Panc1 (cell line): ENCODE data around the gene TMPRSS6.

Experiments used
- POLR2AphosphoS5 ChIP-seq: IDR thresholded peaks from 2 replicates; pipeline ENCODE4 v1.6.1; 2012; ENCODE audit warnings: mild to moderate bottlenecking, low read depth, low read length, moderate library complexity
- SIN3A ChIP-seq: IDR thresholded peaks from 2 replicates; pipeline ENCODE4 v1.6.1; 2012; ENCODE audit warnings: low read depth, mild to moderate bottlenecking, low read length, moderate library complexity, borderline replicate concordance; ENCODE audit not compliant: insufficient read depth
- TCF7L2 ChIP-seq: IDR thresholded peaks from 2 replicates; pipeline ENCODE4 v1.6.1; 2011; ENCODE audit warnings: mild to moderate bottlenecking, low read depth, low read length, inconsistent platforms
- TF ChIP-seq, protein P1 (sequence below): fragments of 450-650 bp; IDR thresholded peaks from 2 replicates; pipeline ENCODE4 v1.5.1; 2017; ENCODE audit warnings: mild to moderate bottlenecking
- TF ChIP-seq, protein P2 (sequence below), 2 experiments: IDR thresholded peaks; 2 replicates each; pipeline ENCODE4 v1.6.1; 2011 to 2012; ENCODE audit warnings: low read depth in 2 of 2, control low read depth in 1 of 2, low read length in 1 of 2, mild to moderate bottlenecking in 1 of 2, moderate library complexity in 1 of 2; ENCODE audit not compliant: insufficient read depth in 1 of 2

DNA sequence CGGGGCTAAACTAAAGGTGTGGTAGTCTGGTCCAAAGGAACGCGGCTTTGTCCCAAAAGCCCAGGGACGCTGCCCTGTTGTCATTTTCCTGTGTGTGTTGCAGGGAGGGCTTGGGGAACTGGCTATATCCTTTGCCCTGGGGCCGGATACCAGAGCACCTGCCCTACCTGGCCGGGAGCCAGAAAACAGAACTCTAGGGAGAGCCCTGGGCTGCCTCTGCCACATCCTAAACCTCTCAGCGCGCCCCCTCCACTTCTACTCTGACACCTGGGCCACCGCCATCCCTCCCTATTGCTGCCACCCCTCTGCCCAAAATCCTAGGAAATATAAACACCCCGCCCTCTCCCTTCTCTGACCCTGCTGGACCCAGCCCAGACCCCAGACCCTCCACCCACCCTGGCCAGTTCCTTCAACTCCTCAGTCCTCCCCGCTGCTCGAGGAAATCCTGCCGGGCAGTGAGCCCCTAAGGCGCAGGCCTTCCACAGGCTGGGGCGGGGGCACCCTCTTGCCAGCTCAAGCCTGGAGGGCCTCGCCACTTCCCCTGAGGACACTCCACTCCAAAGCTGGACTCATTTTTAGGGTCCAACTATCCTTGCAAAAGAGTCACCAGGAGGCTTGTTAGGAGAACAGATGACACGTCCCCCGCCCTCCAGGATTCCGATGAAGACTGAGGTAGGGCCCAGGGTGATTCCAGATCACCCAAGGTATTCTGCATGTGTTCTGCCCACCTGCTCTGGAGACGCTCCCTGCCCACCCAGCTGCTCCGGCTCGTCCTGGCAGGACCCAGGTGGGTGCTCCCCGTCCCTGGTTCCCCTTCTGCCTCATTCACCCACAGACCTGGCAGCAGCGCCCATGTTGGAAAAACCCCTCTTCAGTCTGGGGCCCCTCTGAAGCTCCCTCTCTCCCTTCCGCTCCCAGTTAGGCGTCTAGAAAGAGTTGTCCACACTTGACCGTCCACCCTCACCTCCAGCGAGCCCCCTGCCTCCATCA lies 45.8 kb downstream of the TMPRSS6 start:
- TF ChIP-seq, protein P1, sequence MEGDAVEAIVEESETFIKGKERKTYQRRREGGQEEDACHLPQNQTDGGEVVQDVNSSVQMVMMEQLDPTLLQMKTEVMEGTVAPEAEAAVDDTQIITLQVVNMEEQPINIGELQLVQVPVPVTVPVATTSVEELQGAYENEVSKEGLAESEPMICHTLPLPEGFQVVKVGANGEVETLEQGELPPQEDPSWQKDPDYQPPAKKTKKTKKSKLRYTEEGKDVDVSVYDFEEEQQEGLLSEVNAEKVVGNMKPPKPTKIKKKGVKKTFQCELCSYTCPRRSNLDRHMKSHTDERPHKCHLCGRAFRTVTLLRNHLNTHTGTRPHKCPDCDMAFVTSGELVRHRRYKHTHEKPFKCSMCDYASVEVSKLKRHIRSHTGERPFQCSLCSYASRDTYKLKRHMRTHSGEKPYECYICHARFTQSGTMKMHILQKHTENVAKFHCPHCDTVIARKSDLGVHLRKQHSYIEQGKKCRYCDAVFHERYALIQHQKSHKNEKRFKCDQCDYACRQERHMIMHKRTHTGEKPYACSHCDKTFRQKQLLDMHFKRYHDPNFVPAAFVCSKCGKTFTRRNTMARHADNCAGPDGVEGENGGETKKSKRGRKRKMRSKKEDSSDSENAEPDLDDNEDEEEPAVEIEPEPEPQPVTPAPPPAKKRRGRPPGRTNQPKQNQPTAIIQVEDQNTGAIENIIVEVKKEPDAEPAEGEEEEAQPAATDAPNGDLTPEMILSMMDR, result no peak
- TF ChIP-seq POLR2AphosphoS5 (no peak), TCF7L2 (no peak), SIN3A (no peak)
- TF ChIP-seq, protein P2, sequence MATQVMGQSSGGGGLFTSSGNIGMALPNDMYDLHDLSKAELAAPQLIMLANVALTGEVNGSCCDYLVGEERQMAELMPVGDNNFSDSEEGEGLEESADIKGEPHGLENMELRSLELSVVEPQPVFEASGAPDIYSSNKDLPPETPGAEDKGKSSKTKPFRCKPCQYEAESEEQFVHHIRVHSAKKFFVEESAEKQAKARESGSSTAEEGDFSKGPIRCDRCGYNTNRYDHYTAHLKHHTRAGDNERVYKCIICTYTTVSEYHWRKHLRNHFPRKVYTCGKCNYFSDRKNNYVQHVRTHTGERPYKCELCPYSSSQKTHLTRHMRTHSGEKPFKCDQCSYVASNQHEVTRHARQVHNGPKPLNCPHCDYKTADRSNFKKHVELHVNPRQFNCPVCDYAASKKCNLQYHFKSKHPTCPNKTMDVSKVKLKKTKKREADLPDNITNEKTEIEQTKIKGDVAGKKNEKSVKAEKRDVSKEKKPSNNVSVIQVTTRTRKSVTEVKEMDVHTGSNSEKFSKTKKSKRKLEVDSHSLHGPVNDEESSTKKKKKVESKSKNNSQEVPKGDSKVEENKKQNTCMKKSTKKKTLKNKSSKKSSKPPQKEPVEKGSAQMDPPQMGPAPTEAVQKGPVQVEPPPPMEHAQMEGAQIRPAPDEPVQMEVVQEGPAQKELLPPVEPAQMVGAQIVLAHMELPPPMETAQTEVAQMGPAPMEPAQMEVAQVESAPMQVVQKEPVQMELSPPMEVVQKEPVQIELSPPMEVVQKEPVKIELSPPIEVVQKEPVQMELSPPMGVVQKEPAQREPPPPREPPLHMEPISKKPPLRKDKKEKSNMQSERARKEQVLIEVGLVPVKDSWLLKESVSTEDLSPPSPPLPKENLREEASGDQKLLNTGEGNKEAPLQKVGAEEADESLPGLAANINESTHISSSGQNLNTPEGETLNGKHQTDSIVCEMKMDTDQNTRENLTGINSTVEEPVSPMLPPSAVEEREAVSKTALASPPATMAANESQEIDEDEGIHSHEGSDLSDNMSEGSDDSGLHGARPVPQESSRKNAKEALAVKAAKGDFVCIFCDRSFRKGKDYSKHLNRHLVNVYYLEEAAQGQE (IDR thresholded peaks at IDR 0.05; ENCODE audit: insufficient read depth in 1 of 2, low read depth in 2 of 2, low read length in 1 of 2), result no peak
